ENCODE measurements around the gene JDP2.

JDP2 gene

DNA sequence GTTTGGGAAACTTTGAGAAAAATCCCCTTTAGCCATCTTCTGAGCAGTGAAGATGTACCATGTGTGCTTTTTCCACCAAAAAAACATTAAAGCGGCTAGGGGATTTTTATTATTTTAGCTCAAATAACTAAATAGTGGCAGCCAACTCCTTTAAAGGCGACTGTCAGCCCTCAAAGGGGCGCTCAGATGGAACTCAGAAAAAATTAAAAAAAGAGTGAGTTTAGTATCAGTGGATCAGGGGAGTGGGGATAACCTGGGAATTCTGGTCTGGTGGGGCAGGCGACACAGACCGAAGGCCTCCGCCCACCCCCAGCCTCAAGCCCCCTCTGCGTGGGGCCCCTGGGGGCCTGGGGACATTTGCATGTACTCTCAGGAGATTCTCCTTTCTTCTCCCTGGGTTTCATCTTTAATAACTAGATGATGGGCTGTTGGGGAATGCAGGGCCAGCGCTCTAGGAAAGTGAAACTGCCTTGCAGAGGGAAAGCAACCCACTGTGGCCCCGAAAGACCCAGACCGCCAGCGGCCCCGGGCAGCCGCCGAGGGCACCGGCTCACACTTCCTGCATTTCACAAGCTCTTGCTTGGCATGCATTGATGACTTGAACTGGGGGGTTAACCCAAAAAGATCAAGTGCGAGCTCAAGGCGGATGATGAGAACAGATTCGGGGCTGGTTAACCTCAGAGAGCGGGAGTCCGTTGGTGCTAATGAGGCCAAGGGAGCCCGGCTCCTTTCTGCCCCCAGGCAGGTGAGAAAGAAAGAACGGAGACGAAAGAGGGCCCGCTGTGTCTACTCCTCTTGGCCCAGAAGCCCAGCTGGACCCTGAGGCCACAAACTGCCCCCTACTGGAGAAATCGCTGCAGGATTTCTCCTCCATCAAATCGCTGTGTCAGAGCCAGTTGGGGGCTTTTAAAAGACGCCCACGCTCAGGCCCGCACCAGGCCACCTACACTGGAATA lies 87.1 kb downstream of the JDP2 start:
- peak; percentile 42 for DNase-seq (ENCODE audit: low read depth)

DNA sequence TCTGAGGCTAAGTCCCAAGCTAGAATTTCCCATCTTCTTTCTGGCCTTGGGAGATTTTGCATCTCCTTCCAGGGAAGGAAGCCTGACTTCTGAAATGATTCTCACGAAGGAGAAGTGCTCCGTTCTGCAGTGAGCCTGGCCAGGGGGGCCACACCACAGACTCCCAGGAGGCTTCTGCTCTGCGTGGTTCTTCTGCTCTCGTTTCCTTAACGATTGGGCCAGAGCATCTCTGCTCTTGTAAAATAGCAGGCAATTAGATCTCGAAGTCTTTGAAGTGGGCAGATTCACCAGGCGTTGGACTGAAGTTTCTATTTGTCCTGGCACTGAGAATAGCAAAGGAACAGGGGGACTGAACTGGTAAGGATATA lies 87.8 kb downstream of the JDP2 start:
- DNase-seq (ENCODE audit: low read depth), result no peak

DNA sequence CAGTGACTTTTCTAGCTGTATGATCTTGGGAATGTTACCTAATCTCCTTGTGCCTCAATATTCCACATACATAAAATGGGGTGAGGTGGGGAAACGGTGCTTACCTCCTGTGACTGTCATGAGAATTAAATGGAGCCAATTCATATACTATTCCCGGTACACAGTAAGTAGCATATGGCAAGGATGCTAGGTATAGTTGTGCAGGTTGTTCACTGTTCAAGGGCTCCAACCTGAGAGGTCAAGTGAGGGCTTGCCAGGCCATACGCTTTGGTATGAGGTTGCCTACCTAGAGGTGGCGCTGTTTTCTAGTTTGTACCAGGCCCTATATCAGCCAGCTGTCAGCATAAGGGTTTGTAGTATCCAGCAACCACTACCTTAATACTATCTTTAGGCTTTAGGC lies 90.8 kb downstream of the JDP2 start:
- peak; percentile 49 for DNase-seq (ENCODE audit: low read depth)

DNA sequence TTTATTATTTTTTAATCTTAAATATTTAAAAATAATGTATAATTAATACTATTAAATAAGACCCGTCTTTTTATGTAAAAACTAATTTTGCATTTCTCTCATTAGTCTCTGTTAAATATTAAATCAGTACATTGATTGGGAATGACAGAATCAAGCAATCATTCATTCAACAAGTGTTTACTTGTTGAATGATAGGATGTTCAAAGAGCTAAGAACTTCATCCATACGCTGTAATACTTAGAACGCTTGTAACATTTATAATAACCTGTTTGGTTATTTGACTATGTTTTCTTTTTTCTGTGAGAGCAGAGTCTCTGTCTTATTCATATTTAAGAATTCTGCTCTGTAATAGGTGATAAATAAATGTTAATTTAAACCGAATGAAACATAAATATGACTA lies 91.6 kb downstream of the JDP2 start:
- no peak for DNase-seq (ENCODE audit: low read depth)

DNA sequence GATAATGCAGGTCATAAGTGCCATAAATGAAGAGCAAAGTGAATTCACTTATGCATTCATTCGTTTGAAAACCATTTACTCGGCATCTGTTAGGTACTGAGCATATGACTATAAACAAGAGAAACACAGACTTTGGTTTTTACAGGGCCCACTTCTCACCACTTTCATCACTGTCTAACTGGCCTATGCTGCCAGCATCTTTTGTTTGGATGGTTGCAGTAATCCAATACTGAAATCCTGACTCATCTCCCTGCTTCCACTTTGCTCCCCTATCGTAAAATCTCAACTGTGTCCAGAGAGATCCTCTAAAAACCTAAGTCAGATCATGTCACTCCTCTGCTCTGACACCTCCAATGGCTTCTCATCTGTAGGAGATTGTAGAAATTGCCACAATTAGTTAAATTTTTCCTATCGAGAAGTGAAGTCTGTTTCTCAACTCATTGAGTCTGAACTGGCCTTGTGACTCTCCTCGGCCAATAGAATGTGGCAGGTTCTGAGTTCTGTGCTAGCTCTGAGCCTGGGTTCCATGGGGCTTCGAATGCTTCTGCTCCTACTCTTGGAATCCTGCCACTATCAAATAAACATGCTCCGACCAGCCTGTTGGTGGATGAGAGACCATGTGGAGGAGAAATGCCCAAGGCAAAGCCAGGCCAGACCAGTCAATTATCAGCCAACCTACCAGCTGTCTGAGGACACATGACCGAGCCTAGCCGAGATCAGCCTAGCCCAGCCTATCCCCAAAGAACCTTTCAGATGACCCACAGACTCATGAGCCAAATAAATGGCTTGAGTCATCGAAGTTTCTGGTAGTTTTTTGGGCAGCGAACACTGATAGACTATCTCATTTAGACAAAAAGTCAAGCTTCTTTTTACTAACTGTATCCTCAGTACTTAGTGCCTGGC lies 92.3 kb downstream of the JDP2 start:
- peak; percentile 44 for DNase-seq (ENCODE audit: low read depth)

DNA sequence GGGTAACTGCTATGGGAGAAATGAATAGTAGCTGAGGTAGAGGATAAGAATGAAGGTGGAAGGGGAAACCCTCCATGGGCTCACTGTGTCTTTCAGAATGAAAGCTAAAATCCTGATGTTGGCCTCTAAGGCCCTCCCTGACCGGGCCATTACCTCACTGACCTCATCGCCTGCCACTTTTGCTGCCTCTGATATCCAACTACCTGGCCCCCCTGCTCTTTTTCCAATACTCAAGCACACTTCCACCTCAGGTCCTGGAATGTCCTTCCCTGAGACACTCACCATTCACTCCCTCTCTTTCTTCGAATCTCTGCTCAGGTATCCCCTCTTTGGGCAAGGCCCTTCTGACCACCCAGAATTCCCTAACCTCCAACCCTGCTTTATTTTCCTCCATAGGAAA lies 93.0 kb downstream of the JDP2 start:
- DNase-seq (ENCODE audit: low read depth), result no peak

DNA sequence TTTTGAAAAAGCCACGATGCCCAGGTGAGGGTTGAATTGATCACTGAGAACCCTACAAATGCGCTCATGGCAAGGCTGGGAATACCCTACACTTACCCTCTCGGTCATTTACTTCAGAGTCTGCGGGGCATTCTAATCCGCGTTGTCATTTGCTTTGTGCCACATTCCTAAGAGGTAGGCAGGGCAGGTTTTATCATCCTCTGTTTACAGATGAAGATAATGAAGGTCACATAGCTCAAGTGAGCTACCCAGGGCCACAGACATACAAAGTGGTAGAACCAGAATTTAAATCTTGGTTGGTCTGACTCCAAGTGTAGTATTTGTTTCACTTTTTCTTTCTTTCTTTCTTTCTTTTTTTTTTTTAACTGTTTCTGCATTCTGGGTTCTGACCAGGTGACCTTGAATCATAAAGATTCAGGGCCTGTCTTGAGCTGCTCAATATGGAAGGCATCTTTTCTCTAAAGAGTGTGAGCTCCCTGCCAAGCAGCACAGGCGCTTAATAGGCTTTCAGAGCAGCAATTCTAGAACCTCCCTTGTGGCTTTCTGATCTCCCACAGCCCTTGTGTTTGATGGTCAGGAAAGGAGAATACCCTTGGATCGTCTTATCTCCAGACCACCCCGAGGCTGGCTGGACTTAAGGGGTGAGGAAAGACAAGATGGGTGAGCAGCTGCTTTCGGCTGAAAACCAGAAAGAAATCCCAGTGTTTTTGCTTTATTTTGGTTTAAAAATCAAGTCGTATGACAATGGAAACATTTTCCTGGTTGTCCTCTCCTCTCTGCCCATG lies 93.8 kb downstream of the JDP2 start:
- peak; percentile 9 for DNase-seq (ENCODE audit: low read depth)

DNA sequence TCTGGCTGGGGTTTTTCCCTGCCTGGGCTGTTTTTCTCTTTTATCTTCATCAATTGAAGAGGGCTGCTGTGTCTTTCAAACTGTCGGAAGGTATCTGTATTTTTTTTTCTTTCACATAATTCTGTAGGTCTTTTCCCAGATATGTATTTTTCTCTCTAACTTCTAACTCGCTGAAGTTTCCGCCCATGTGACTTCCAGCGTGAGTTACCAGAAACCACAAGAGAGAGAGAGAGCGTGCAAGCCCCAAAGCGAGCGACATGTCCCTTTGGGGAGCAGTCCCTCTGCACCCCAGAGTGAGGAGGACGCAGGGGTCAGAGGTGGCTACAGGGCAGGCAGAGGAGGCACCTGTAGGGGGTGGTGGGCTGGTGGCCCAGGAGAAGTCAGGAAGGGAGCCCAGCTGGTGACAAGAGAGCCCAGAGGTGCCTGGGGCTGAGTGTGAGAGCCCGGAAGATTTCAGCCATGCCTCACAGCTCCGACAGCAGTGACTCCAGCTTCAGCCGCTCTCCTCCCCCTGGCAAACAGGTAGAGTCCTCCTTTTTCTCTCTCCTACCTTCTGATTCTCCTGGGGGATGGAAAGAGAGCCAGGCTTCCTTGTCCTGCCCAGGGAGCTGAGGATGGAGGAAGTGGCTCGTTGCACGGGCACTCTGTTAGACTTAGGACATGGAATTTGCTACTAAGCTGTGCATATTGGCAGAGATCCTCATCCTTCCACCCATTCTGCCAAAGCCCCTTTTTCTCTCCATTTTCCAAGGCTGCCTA lies 94.6 kb downstream of the JDP2 start, which contains the start of gene BATF:
Gene BATF (plus strand): TSS at position 246 of the 759 bp plus-strand sequence. CDS start 214 bp downstream, at position 460.
- DNase-seq (ENCODE audit: low read depth), result no peak

DNA sequence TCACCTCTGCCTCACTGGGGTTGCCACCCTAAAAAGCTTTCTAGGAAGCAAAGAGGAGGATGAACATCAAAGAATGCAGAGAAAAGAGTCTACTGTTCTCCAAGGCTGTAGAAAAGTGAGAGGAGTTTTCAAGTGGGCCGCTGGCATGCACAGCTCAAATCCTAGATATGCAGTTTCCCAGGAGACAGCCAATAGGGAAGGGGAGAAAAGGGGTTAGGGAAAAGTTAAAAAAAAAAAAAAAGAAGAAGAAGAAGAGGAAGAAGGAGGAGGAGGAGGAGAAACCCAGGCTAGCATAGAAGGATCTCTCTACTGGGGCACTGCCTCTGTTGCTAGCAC lies 95.1 kb downstream of the JDP2 start:
- DNase-seq (ENCODE audit: low read depth), result no peak
